GM15510 (cell line): Measurements from ENCODE around the gene KIAA1755.

ENCODE experiments used
- POLR2A ChIP-seq: IDR thresholded peaks from 3 replicates; pipeline ENCODE4 v1.6.1; 2011; ENCODE audit warnings: borderline replicate concordance; ENCODE audit not compliant: insufficient read length; ENCODE audit errors: extremely low read depth

KIAA1755 gene

GRCh38 chr20:38249536-38250310, 10.8 kb downstream of the KIAA1755 start:
- no peak for TF ChIP-seq POLR2A

GRCh38 chr20:38248133-38248532, 12.4 kb downstream of the KIAA1755 start:
- TF ChIP-seq POLR2A, result no peak

GRCh38 chr20:38247166-38247509, 13.4 kb downstream of the KIAA1755 start:
- TF ChIP-seq POLR2A, result no peak

GRCh38 chr20:38246357-38247165, 14.0 kb downstream of the KIAA1755 start:
- no peak for TF ChIP-seq POLR2A

- TF ChIP-seq POLR2A, result no peak
Observed at GRCh38 chr20:38245753-38246152, 14.8 kb downstream of the KIAA1755 start.

GRCh38 chr20:38243709-38244020, 16.9 kb downstream of the KIAA1755 start:
- no peak for TF ChIP-seq POLR2A

- TF ChIP-seq POLR2A, result no peak
Observed at GRCh38 chr20:38242848-38243708, 17.5 kb downstream of the KIAA1755 start.

GRCh38 chr20:38241201-38241600, 19.3 kb downstream of the KIAA1755 start:
- TF ChIP-seq POLR2A, result no peak

- TF ChIP-seq POLR2A, result no peak
Observed at GRCh38 chr20:38239441-38239840, 21.1 kb downstream of the KIAA1755 start.

- TF ChIP-seq POLR2A, result no peak
Observed at GRCh38 chr20:38238829-38239228, 21.7 kb downstream of the KIAA1755 start.

- no peak for TF ChIP-seq POLR2A
Observed at GRCh38 chr20:38237381-38237780, 23.2 kb downstream of the KIAA1755 start.

GRCh38 chr20:38231531-38232121, 28.9 kb downstream of the KIAA1755 start:
- TF ChIP-seq POLR2A, result no peak

- TF ChIP-seq POLR2A, result no peak
Observed at GRCh38 chr20:38230957-38231526, 29.5 kb downstream of the KIAA1755 start.

GRCh38 chr20:38230253-38230551, 30.3 kb downstream of the KIAA1755 start:
- TF ChIP-seq POLR2A, result no peak
